Sigmoid colon (tissue), 4 donors: ENCODE results near the gene DIS3L.

Experiments used
- CTCF ChIP-seq, 4 experiments: fragments of 450-650 bp in 3 of 4; fragments of 200-600 bp in 1 of 4; IDR thresholded peaks; one replicate each; pipeline ENCODE4 v1.5.1; 2016 to 2019; ENCODE audit warnings: antibody characterized with exemption in 4 of 4, mild to moderate bottlenecking in 3 of 4, moderate library complexity in 2 of 4
- POLR2AphosphoS5 ChIP-seq, 4 donors: sonication (generic); formaldehyde crosslinking; IDR thresholded peaks; one replicate each; pipeline ENCODE4 v1.6.1; 2017; ENCODE audit warnings: antibody characterized with exemption in 4 of 4

- TF ChIP-seq CTCF (IDR thresholded peaks at IDR 0.05) (no peak), POLR2AphosphoS5 (IDR thresholded peaks at IDR 0.05) (no peak)
These were observed 3.4 kb upstream of the DIS3L start for GRCh38 chr15:66290007-66290406.
